GM18861 (cell line): ENCODE data around the gene NCR3LG1.

Source experiments
- ATAC-seq: cut with Tn5 transposase; IDR thresholded peaks from one replicate; pipeline ENCODE4 v1.9.1; 2021; ENCODE audit not compliant: unreplicated experiment

Gene NCR3LG1

DNA sequence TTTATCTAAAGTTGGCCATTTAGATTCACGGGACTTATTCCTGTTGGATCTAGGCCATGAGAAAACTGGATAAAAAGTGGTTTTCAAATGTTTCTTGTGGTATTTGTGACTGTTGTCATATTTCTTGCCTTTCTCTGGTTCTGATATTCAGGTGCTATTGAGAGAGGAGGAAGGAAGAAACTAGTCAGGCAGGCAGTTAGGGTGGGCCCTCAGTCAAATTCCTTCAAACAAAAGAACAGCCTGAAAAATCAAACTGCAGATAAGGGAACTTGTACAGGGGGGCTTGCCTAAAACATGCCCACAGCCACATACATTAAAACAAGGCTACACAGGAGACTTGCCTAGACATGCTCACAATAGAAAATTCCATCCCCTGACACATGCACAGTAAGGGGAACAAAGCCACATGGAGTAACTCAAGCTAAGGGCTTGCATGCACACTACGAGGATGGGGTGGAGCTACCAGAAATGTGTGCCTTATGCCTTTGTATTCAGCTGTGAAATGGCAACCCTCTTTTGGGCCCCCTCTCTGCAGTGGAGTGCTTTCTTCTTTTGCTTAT lies 18.2 kb downstream of the NCR3LG1 start:
- ATAC-seq = no peak

DNA sequence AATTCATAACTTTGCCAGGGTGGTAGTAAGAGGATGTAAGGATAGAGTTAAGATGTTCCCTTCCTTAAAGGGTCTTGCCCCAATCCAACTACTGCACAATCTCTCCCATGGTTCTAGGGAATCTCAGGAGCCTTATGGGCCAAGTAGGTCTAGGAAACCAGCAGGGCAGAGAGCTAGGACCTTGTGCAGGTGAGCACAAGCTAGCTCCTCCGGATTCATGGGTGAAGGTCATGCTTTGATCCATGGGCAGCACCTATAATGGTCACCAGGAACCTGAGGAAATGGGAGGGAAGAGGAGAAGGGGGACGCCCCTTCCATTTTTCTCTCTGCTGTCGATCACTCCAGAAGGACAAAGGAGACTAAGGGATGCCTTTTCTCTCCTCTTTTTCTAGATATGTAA lies 20.0 kb downstream of the NCR3LG1 start:
- ATAC-seq = no peak

DNA sequence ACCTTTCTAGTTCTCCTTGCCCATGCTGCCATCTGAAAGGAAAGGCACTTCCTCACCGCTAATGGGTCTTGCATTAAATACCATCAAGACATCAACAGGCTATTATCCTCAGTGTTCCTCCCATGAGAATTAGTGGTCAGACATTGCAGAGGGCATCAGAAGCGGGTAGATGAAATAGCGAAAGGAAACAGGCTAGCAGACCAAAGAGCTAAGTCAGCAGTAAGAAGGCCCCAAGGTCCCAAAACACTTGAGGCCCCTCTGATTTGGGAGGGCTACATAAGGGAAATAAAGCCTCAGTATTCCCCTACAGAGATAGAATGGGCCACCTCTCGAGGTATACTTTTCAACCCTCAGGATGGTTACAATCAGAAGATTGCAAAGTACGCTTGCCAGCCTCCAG lies 23.9 kb downstream of the NCR3LG1 start:
- no peak for ATAC-seq

DNA sequence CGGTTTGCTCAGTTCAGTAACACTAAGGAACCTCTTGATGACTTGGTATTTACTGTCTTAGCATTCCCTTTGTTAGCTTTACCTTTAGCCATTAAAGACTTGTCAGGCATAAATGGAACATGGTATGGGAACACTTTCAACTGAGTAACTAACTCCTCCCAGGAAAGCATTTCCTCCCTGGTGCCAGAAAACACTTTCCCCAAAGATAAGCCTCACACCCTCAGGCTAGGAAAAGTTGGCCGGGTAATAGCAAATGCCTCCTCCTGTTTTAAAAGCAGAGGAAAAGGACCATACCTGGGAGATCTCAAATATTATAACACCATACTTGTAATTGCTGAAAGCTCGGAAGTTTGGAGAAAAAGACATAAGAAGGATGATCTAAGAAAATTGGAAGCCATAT lies 24.9 kb downstream of the NCR3LG1 start:
- no peak for ATAC-seq

DNA sequence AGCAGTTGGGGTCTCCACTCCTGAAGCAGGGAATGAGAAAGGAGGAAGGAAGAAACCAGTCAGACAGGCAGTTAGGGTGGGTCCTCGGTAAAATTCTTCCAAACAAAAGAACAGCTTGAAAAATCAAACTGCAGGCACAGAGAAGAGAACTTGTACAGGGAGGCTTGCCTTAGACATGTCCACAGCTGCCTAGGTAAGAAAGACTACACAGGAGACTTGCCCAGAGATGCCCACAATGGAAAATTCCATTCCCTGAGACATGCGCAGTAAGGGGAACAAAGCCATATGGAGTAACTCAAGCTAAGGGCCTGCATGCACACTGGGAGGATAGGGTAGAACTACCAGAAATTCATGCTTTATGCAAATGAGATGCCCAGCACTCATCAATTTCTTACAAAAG lies 27.1 kb downstream of the NCR3LG1 start:
- ATAC-seq = no peak

DNA sequence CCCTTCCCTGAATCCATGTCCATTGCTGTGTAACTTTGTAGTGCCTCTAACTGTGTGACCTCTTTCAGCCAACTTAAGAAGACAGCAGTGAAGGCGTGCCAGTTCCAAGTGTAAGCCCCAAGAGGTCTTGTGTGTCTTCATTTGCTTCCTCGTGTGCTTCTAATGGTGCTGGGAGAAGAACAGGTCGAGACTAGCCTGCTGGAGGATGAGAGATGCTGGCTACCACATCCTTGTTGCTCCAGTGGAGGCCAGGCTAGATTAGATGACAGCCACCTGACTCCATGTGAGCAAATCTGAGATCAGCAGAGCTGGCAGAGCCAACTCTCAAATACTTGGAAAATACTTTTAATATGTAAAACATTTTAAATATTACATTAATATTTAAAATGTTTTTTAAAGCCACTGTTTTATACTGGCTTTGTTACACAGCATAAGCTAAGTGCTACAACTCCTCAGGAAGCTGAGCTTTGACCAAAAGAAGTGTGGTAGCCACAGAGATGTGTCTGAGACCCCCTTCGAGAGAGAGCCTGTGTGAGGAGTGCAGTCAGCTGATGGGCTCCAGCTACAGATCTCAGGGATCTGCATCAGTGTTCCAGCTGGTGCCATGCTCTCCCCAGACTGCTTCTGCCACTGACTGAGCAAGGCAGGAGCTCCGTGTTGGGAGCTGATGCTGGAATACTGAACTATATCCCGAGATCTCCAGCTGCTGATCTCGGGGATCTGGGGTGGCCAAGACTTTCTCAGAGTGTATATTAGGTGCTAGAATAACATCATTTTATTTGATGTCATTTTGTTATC lies 28.0 kb downstream of the NCR3LG1 start:
- ATAC-seq = no peak

DNA sequence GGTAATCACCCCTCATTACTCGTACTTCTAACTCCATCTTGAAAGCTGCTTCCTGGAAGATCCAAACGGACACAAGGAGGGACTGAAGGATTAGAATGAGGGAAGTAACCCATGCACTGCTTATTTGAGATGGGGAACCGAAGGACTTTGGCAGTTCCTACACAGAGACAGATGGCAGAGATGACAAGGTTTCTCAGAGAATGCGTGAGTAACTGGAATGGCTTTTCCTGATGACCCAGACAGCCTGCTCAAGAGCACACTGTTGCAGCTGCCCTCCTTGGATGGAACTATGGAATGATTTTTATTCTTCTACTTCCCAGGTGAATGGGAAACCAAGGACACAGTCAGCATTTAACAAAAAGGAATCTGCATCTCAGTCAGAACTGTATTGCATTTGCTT lies 29.6 kb downstream of the NCR3LG1 start:
- no peak for ATAC-seq

DNA sequence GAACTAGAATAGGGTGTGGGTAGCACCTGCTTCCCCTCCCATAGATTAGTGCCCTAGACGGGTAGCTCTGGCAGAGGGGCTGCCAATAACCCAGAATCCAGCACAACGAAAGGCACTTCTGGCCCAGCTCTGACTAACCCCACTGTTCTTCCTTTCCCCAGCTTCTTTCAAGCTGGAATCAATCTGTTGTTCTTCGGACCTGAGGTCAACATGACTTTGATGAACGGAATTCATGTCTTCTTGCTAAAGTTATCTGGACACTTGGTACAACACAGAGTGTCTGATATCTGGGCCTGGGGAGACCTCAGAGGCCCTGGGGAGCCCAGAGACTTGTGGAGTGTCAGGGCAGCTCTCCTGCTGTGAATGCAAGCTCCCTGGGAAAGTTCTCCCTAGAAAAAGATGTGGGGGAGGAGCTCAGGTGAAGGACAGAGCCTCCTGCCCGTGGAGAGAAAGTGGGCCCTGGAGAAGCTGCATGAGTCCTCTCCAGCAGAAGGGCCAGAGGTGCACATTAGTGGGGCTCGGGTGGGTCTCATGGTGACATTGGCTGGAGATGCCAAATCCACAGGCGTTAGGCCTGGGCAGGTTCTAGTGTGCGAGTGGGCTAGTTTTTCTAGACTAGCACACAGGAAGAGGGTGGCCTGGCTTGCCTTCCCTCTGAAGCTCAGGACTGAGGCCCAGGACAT lies 30.6 kb downstream of the NCR3LG1 start:
- ATAC-seq = no peak

DNA sequence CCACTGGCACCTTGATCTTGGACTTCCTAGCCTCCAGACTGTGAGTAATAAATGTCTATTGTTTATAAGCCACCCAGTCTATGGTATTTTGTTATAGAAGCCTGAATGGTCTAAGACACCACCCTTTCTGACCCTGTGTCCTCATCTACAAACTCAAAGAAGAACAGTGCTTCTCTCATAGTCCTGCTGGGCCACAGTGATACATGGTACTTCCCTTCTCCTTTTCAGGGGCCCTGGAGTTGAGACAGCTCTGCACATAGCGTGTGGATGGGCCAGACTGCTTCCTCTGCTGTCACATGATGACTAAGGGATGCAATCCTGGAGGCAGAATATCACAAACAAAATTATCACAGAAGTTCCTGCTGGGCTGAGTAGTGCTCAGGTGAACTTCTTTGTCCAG lies 31.9 kb downstream of the NCR3LG1 start:
- ATAC-seq = no peak

DNA sequence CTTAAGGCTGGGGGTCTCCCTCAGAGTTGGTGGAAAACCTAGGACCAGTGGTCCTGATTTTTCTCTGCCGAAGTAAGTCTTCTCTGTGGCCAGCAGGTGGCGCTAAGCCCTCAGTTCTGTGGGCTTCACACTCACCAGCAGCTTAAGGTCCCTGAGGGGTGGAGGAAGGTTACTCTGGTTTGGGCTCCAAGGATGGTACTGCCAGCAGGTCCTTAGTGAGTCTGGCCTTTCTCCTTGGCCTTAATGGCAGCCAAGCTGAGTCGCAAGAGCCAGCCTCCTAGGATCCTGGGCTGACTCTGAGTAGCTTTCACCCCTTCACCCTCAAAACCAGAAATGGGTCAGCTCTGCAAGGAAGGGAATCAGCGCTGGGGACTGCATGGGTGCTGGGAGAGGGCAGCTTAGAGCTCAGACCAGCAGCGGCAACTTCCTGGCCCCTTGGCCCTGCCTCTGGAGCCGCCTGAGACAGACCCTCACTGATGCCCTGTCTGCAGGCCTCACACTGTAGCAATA lies 32.5 kb downstream of the NCR3LG1 start:
- peak; percentile 49 for ATAC-seq

DNA sequence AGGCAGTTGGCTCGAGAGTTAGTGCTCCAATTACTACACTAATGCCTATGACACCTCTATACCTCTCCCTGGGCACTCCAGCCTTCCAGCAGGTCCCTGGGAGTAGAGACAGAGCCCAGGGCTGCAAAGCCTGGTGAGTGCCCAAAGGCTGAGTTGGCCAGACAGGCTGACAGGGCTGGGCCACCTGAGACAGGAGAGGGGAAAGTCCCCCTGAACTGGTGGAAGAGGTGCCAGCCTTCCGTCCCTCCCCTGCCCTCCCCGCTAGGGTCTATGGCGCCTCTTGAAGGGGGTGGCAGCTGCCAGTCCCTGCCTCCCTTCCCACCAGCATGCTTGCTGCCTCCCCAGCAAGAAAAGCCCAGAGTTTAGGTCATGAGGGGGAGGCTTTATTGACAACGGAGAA lies 33.9 kb downstream of the NCR3LG1 start:
- ATAC-seq = no peak

DNA sequence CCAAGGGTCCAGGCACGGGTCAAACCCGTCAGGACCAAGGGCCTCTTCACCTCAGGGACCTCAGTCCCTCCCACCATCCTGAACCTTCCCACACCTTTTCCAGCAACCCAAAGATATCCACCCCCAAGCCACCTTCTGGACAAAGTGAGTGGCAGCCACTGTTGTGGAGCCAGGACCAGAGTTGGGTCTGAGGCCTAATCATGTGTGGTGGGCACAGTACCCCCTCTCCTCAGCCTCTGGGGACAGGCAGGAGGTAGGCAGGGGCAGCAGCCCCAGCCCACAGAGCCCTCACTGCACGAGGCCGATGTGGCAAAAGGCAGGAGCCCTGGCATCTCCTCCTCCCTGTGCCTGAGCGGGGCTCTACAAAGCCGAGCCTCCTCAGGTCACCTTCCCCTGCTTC lies 34.3 kb downstream of the NCR3LG1 start:
- ATAC-seq = no peak

DNA sequence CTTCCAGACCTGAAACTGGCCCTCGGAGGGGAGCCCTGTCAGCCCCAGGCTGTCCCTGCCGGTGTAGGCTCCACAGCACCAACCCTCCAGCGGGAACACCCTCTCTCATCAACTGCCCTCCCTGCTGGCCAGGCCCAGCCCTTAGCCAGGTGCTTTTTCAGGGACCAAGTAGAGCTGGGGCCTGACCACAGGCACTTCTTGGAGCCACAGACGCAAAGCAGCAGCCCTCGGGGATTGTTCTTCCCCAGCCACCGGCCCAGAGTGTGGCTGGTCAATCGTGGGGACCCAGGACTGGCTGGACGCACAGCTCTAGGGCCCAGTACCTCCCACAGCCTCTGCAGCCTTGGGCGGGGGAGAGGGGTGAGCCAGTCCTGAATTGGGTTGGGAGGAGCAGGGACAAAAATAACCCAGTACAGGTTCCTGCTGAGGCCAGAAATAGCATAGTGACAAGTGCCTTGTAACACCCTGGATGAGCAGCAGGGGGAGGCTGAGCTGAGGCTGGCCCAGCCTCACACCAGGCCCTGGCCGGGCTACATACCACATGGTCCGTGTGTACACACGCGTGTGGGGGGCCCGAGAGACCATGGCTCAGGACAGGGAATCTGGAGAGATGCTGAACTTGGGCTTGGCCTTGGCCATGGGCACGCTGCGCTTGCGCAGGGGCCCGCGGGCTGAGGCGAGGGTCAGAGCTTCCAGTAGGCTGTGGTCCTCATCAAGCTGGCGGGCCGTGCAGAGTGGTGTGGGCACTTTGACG lies 34.9 kb downstream of the NCR3LG1 start:
- ATAC-seq = peak; percentile 61

DNA sequence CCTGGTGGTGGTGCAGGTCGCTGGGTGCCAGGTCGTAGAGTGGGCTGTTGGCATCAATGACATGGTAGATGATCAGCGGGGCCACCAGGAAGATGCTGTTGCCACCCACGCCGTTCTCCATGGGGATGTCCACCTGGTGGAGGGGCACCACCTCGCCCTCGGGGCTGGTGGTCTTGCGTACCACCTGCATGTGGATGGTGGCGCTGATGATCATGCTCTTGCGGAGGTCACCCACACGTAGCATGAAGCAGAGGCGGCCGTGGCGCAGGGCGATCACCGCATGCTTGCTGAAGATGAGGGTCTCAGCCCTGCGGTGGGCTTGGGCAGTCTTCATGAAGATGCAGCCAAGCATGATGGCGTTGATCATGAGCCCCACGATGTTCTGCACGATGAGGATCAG lies 35.7 kb downstream of the NCR3LG1 start:
- no peak for ATAC-seq

DNA sequence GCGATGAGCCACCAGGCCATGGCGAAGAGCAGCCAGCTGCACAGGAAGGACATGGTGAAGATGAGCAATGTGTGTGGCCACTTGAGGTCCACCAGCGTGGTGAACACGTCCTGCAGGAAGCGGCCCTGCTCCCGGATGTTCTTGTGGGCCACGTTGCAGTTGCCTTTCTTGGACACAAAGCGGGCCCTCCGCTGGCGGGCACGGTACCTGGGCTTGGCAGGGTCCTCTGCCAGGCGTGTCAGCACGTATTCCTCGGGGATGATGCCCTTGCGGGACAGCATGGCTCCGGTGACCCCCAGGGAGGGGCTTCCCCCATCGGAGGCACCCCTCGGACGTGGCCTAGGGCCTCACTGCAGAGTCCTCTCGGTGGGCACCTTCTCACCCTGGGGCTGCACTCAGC lies 36.2 kb downstream of the NCR3LG1 start:
- no peak for ATAC-seq

DNA sequence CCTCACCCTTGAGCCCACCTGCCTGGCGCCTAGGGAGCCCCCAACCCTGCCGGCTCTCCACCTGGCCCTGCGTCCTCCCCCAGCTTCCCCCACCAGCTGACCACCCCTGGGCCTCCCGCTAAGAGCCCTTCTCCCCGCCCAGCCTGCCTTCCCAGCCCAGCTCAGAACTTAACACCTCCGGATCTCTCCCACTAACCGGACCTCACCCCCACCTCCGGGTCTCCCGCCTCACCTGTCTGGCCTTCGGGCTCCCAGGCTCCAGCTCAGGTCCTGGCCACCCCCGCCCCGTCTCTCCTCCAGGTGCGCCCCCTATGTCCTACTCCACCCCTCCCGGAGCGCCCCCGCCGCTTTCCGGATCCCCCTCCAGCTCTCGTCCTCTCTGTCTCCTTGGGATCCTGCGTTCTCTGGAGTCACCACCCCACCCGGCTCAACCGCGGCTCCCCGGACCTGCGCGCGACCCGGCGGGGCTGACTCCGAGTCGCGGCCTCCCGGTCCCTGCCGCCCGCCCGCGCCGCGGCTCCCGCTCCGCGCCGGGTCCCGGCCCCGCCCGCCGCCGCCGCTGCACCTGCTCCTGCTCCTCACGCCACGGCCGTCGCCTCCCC lies 37.1 kb downstream of the NCR3LG1 start, which contains the start of gene KCNJ11:
TSS of gene KCNJ11 (minus strand) at position 51 of the 602 bp plus-strand sequence. CDS start 568 bp downstream, outside the sequence.
- ATAC-seq = no peak

DNA sequence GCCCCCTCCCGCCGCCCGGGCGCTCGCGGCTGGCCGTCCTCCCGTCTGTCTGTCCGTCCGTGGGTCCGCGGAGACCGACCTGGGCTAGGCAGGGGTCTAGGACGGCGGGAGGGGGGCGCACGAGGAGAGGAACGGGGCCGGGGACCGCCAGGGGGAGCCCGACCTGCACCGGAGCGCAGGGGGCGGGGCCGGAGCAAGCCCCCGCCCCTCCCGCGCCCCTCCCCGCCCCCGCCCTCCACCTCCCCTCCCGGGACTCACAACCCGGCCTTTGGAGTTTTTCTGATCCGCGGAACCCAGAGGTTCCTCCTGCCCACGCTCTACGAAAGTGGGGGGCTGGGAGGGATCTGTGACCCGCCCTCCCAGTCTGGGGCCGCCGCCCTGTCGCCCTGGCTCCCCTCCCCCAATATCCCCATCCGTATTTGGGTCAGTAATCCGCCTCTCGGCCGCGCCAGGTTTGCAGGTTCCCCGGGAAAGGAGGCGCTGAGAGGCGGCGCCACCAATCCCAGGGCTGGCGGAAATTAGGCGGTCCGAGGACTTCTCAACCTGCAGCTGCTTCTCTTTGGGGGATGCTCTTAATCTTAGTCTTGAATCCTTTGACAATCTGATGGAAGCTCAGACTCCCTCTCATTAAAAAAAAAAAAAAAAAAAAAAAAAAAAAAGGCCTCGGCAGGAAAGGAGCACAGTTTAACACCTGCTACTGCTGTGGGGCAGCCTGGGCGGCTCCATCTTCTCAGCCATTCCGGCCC lies 37.8 kb downstream of the NCR3LG1 start:
- ATAC-seq = no peak

DNA sequence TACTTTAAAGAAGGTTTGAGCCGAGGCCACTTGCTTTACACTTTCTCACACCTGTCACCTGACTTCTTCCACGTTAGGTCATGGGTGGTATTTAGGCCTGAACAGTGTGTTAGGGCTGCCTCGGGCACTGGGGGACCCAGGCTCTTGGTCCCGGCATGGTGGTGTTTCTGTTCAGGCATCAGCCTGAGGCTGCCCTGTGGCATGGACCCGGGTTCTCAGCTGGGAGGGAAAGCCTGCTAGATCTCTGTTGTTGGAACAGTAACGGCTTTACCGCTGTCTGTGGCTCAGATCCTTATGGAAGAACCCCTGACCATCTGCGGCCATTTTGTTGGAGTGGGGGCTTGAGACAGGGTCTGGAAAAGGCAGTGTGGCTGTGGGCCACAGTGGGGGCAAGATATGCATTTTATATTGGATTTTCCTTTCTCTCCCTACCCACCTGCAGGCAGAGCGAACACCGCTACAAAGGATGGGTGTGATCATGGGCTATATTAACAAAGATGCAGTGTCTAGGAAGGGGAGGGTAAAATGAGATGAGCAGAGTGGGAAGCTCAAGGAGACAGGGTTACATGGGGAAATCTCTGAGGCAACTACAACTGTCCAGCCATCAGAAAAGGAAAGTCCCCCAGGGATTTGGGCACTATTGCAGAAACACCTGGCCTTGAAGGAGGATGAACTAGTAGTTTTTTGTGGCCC lies 38.5 kb downstream of the NCR3LG1 start:
- no peak for ATAC-seq

DNA sequence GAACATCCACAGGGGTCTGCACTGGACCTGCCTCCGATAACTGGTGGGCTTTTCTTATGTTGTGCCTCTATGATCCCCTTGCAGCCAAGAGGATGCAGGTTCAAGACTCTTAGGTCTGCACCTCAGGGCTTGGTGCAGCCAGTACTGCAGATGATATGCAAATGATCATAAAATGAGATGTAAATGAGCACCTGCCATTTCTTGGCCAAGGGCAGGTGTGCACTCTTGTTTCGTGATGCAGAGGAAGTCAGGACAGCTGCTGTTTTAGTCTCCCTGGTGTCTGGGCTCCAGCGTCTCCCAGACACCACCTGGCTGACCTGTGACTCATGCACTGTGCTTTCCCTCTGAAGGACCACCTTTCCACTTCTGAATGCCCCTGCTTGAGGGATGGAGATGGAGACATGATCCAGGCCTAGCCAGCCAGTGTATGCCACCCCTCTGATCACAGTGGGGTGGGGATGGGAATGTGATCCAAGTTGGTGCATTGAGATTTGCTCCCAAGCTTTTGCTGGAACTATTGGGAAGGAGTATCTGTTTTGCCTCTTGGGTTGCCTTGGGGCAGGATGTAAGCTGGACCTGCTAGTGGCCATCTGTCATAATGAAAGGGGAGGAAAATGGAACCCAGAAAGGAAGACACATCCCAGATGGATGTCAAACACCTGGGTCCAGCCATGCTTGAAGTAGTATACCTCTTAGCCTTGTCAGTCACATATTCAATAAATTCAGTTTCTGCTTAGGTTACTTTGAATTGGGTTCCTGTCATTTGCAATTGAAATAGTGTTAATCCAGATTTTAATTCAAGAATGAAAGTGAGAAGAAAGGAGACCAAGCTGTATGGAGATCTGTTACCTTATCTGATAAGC lies 40.1 kb downstream of the NCR3LG1 start:
- ATAC-seq = no peak
